C4-2B (cell line): Measurements from ENCODE around the gene JPT1.

Experiments
- CTCF ChIP-seq: fragments of 450-650 bp; conservative IDR thresholded peaks from 2 replicates; pipeline ENCODE4 v1.5.1; 2017; ENCODE audit warnings: mild to moderate bottlenecking
- ZFX ChIP-seq: fragments of 450-650 bp; IDR thresholded peaks from 2 replicates; pipeline ENCODE4 v1.6.1; 2017

- TF ChIP-seq CTCF (no peak), ZFX (no peak)
Measured at GRCh38 chr17:75153780-75154194, 525 bp downstream of the JPT1 start.
